CD4-positive, alpha-beta T cell treated with Interleukin-17A for 1 hour (primary cell): ENCODE data around the gene TMEM53.
A peak's percentile ranks its signal among the peaks of the same experiment; 100 is the strongest.

Source experiments
- DNase-seq: peaks from one replicate; pipeline ENCODE4 v3.0.0-alpha.2; 2020

TMEM53 gene

GRCh38 chr1:44624268-44624901, 49.9 kb downstream of the TMEM53 start:
- no peak for DNase-seq

GRCh38 chr1:44621841-44622286, 52.4 kb downstream of the TMEM53 start:
- DNase-seq, result no peak

GRCh38 chr1:44620072-44620471, 54.2 kb downstream of the TMEM53 start:
- no peak for DNase-seq

- DNase-seq, result no peak
These were observed 54.9 kb downstream of the TMEM53 start for GRCh38 chr1:44619261-44619900.

- no peak for DNase-seq
These were observed 56.6 kb downstream of the TMEM53 start for GRCh38 chr1:44617703-44618029.

- DNase-seq, result no peak
These were observed 57.1 kb downstream of the TMEM53 start for GRCh38 chr1:44616991-44617702.

GRCh38 chr1:44616284-44616990, 57.8 kb downstream of the TMEM53 start:
- no peak for DNase-seq

GRCh38 chr1:44613941-44614340, 60.3 kb downstream of the TMEM53 start:
- DNase-seq, result no peak

GRCh38 chr1:44611866-44612265, 62.4 kb downstream of the TMEM53 start:
- no peak for DNase-seq

GRCh38 chr1:44611419-44611818, 62.9 kb downstream of the TMEM53 start:
- DNase-seq, result no peak

- DNase-seq, result no peak
These were observed 63.6 kb downstream of the TMEM53 start for GRCh38 chr1:44610527-44611148.

- no peak for DNase-seq
These were observed 64.3 kb downstream of the TMEM53 start for GRCh38 chr1:44609768-44610526.

GRCh38 chr1:44609412-44609767, 64.9 kb downstream of the TMEM53 start:
- DNase-seq, result peak; percentile 20

- no peak for DNase-seq
These were observed 66.1 kb downstream of the TMEM53 start for GRCh38 chr1:44608141-44608540.

- no peak for DNase-seq
These were observed 67.5 kb downstream of the TMEM53 start for GRCh38 chr1:44606701-44607281.

GRCh38 chr1:44605914-44606615, 68.2 kb downstream of the TMEM53 start:
- no peak for DNase-seq

GRCh38 chr1:44604157-44604955, 69.9 kb downstream of the TMEM53 start:
- no peak for DNase-seq

GRCh38 chr1:44603718-44604117, 70.6 kb downstream of the TMEM53 start:
- DNase-seq, result no peak
